ENCODE data around the gene FAM13A. TPM values are rescaled to one million over a fixed set of nuclear protein-coding genes. Genes with fewer than 3 reads are reported as not detected.

The FAM13A gene
- total and polyA plus RNA-seq, 9 of the 15 experiments (the other 6 are each of a cell fraction or from before 2014, with no cell fraction given), result 11.3 to 23.3 (median 14.7) TPM

- TF ChIP-seq, protein P1, sequence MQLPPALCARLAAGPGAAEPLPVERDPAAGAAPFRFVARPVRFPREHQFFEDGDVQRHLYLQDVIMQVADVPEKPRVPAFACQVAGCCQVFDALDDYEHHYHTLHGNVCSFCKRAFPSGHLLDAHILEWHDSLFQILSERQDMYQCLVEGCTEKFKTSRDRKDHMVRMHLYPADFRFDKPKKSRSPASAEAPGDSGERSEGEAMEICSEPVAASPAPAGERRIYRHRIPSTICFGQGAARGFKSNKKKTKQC (CRISPR knock-in tag; IDR thresholded peaks at IDR 0.05), result no peak
- TF ChIP-seq GTF2E2 (tag; IDR thresholded peaks at IDR 0.05) (no peak), CHD1 (IDR thresholded peaks at IDR 0.05; ENCODE audit: low read length) (no peak), HDAC3 (IDR thresholded peaks at IDR 0.05; ENCODE audit: borderline replicate concordance, partially characterized antibody) (no peak)
These were observed 87.2 kb downstream of the FAM13A start (continued) for GRCh38 chr4:88969746-88970145.

DNA sequence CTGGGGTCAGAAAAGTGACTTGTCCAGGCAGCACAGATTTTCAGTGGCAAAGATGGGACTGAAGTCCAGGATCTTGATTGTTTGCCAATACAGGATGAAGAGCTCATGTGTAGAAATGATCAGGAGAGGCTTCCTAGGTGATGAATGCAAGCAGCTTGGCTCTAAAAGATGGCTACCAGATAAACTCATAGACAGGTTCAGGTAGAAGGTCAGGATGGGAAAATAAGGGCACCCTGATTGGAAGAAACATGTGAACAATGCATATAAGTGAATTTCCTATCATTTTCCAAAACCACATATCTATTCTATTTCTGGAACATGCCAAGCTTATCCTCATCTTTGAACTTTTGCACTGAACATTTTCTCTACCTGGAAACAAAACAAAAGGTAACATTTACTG, 87.7 kb downstream of the FAM13A start:
- no peak overlapping the region for H3K9ac ChIP-seq (ENCODE audit: insufficient read depth in 1 of 2, low read depth in 2 of 2, low read length in 2 of 2)
- H2AFZ ChIP-seq (ENCODE audit: low read depth, low read length), result no peak overlapping the region
- no peaks in the 10 kb centered on the region for H4K20me1 ChIP-seq (replicated peaks; ENCODE audit: control insufficient read depth, insufficient read depth, low read length)
- no peak overlapping the region for H3K4me2 ChIP-seq (ENCODE audit: insufficient read depth, low read length)
- H3K9me1 ChIP-seq (ENCODE audit: control insufficient read depth, insufficient read depth, low read length), result no peaks in the 10 kb centered on the region
- ChIA-PET CTCF (ENCODE audit: low intra/inter-chr PET ratio) (no interaction called here), POLR2A (no interaction called here)
- no peaks in the 10 kb centered on the region for H3K79me2 ChIP-seq (ENCODE audit: control insufficient read depth, insufficient read depth, low read length)
- no peak overlapping the region for H3K27ac ChIP-seq (ENCODE audit: extremely low read depth, low read depth, low read length)
- TF ChIP-seq NFATC3 (IDR thresholded peaks at IDR 0.05) (no peak), SMC3 (conservative IDR thresholded peaks at IDR 0.05; ENCODE audit: insufficient read depth, low read depth, low read length) (no peak), SMARCB1 (IDR thresholded peaks at IDR 0.05; ENCODE audit: insufficient read length, low read depth) (no peak), HMBOX1 (IDR thresholded peaks at IDR 0.05) (no peak), DNMT1 (IDR thresholded peaks at IDR 0.05) (no peak), MCM7 (IDR thresholded peaks at IDR 0.05) (no peak), HEY1 (CRISPR knock-in tag; IDR thresholded peaks at IDR 0.05; ENCODE audit: borderline replicate concordance) (no peak), SIN3A (IDR thresholded peaks at IDR 0.05; ENCODE audit: borderline replicate concordance in 2 of 2, control insufficient read depth in 1 of 2, low read depth in 2 of 2, low read length in 2 of 2) (no peak), GATAD2B (IDR thresholded peaks at IDR 0.05; ENCODE audit: borderline replicate concordance) (no peak), CEBPG (CRISPR knock-in tag; IDR thresholded peaks at IDR 0.05) (no peak), CEBPG (tag; conservative IDR thresholded peaks at IDR 0.05 in 1 of 2, IDR thresholded peaks at IDR 0.05 in 1 of 2) (no peak), WHSC1 (IDR thresholded peaks at IDR 0.05; ENCODE audit: low read length) (no peak), ILK (tag; IDR thresholded peaks at IDR 0.05; ENCODE audit: borderline replicate concordance, low read depth) (no peak), PTRF (tag; IDR thresholded peaks at IDR 0.05) (no peak), PTBP1 (IDR thresholded peaks at IDR 0.05; ENCODE audit: low read depth, low read length) (no peak), MCM3 (IDR thresholded peaks at IDR 0.05) (no peak)
- TF ChIP-seq, protein P2, sequence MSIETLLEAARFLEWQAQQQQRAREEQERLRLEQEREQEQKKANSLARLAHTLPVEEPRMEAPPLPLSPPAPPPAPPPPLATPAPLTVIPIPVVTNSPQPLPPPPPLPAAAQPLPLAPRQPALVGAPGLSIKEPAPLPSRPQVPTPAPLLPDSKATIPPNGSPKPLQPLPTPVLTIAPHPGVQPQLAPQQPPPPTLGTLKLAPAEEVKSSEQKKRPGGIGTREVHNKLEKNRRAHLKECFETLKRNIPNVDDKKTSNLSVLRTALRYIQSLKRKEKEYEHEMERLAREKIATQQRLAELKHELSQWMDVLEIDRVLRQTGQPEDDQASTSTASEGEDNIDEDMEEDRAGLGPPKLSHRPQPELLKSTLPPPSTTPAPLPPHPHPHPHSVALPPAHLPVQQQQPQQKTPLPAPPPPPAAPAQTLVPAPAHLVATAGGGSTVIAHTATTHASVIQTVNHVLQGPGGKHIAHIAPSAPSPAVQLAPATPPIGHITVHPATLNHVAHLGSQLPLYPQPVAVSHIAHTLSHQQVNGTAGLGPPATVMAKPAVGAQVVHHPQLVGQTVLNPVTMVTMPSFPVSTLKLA (conservative IDR thresholded peaks at IDR 0.05), result no peak
- intact Hi-C loops (cut with micrococcal nuclease), result no loop called here
- in situ Hi-C loops (cut with MboI), result no loop called here
- no peaks in the 10 kb centered on the region for H3K9me3 ChIP-seq (replicated peaks; ENCODE audit: control insufficient read depth, insufficient read depth, low read depth, low read length)
- H3K4me3 ChIP-seq, result no peak overlapping the region
- H3K36me3 ChIP-seq (ENCODE audit: control insufficient read depth, insufficient read depth, low read length), result no peaks in the 10 kb centered on the region; the same call in 2 of the 3 replicates
- no peak for DNase-seq (ENCODE audit: extremely low read depth in 1 of 4, low spot score in 3 of 4)
- no peaks in the 10 kb centered on the region for H3K27me3 ChIP-seq (ENCODE audit: control insufficient read depth in 2 of 2, insufficient read depth in 2 of 2, low read length in 2 of 2)
- no TSS peak for BruUV-seq (replicated peaks)
- no peak for ATAC-seq
- FAIRE-seq, result peak; percentile 19
- no peaks in the 10 kb centered on the region; a peak in 1 of 5 replicates for H3K4me1 ChIP-seq (replicated peaks in 1 of 2; ENCODE audit: control insufficient read depth in 2 of 2, insufficient read depth in 2 of 2, low read length in 2 of 2)

Data from K562 (cell line).